GM06990 (cell line): ENCODE results near the gene SPAST.
"Not testable (repeated sequence)": the region's sequence is repeated elsewhere in the genome, so short reads cannot be mapped to it uniquely, and the experiment has no call there.

ENCODE experiments used
- DNase-seq: peaks from one replicate; pipeline ENCODE4 v3.0.0-alpha.2; 2011; ENCODE audit not compliant: insufficient read length; ENCODE audit errors: extremely low read depth
- H3K27me3 ChIP-seq: replicated peaks from 2 replicates; pipeline ENCODE4 v1.6.0; 2011; ENCODE audit warnings: low read length; ENCODE audit not compliant: control insufficient read depth, insufficient read depth
- H3K36me3 ChIP-seq: 2 replicates; pipeline ENCODE4 v1.5.1; 2011; ENCODE audit warnings: low read length; ENCODE audit not compliant: control insufficient read depth, insufficient read depth
- H3K4me3 ChIP-seq: replicated peaks from 2 replicates; pipeline ENCODE4 v1.5.1; 2011; ENCODE audit warnings: low read depth, mild to moderate bottlenecking, control low read depth, low read length
- CTCF ChIP-seq: IDR thresholded peaks from 2 replicates; pipeline ENCODE4 v1.5.1; 2011; ENCODE audit warnings: low read length, control low read depth, mild to moderate bottlenecking, inconsistent platforms; ENCODE audit not compliant: insufficient read depth, poor library complexity, severe bottlenecking

SPAST gene

DNA sequence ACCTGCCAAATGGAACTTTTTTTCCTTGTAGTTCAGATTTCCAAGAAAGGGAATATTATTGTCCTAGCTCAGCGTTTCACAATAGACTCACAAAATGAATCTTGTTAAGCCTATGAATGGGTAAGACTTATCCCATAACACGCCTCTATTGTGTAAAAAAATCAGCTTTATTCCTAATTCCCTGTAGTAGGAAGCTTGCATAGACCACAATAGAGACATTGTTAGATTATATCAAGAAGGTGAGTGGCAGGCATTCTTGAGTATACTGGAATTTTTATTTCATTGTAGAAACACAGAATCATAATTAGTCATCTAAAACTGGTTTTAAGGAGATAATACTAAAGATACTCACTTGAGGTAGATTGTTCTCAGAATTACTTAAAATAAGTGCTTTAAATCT is 55.8 kb downstream of the SPAST start:
- no peak for TF ChIP-seq CTCF
- Histone ChIP-seq H3K36me3 (no peaks in the 10 kb centered on the region), H3K4me3 (no peak overlapping the region), H3K27me3 (no peaks in the 10 kb centered on the region)
- DNase-seq = no peak

DNA sequence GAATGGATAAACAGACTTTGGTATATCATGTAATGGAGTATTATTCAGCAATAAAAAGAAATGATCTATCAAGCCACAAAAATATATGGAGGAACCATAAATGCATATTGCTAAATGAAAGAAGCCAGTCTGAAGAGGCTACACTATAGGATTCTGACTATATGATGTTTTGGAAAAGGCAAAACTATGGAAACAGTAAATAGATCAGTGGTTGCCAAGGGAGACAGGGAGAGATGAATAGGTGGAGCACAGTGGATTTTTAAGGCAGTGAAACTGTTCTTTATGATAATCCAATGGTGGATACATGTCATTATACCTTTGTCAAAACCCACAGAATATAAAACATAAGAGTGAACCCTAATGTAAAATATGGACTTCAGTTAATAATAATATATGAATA is 61.3 kb downstream of the SPAST start:
- no peak for DNase-seq
- no peak for TF ChIP-seq CTCF
- Histone ChIP-seq H3K4me3 (no peak overlapping the region), H3K36me3 (peaks cover 3% of the 10 kb centered on the region; the same call in 1 of the 2 replicates), H3K27me3 (no peaks in the 10 kb centered on the region)

DNA sequence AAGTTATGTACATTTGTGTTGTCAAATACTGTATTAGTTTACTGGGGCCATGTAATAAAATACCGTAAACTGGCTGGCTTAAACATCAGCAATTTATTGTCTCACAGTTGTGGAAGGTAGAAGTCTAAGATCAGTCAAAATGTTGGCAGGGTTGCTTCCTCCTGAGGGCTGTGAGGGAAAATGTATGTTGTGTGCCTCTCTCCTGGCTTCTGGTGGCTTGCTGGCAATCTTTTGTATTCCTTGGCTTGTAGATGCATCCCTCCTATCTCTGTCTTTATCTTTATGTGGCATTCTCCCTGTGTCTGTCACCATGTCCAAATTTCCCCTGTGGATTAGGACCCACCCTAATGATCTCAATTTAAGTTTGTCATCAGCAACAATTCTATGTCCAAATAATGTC is 65.3 kb downstream of the SPAST start:
- no peak for TF ChIP-seq CTCF

DNA sequence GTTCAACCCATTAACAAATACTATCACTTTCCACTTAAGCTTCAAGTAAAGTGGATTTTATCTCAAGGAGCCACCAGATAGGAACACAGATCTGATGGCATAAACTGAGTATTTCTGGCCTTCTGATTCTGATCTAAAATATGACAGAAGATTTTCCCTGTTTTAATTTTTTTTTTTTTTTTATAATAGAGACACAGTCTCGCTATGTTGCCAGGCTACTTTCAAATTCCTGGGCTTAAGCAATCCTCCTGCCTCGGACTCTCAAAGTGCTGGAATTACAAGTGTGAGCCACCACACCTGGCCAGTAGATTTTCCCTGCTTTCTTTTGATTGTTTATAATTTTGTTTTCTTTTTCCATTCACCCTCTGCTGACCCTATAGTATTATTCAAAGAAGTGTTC is 65.7 kb downstream of the SPAST start:
- Histone ChIP-seq H3K4me3 (no peak overlapping the region), H3K36me3 (peaks cover 3% of the 10 kb centered on the region; the same call in 1 of the 2 replicates), H3K27me3 (no peaks in the 10 kb centered on the region)
- no peak for DNase-seq
- TF ChIP-seq CTCF = no peak

More for the DNA sequence above, 65.3 kb downstream of the SPAST start:
- Histone ChIP-seq H3K27me3 (no peaks in the 10 kb centered on the region), H3K4me3 (no peak overlapping the region), H3K36me3 (peaks cover 3% of the 10 kb centered on the region; the same call in 1 of the 2 replicates)
- DNase-seq = no peak

- H3K27me3 ChIP-seq = no peaks in the 10 kb centered on the region
- H3K36me3 ChIP-seq = no peaks in the 10 kb centered on the region; the same call in none of the 2 replicates
- no peak overlapping the region for H3K4me3 ChIP-seq
- DNase-seq = peak; percentile 37
- no peak for TF ChIP-seq CTCF
Observed at GRCh38 chr2:32135409-32135808, 72.1 kb downstream of the SPAST start.

GRCh38 chr2:32136097-32136496 is 72.7 kb downstream of the SPAST start:
- no peak for DNase-seq
- no peaks in the 10 kb centered on the region for H3K27me3 ChIP-seq
- no peak overlapping the region for H3K4me3 ChIP-seq
- no peaks in the 10 kb centered on the region; the same call in none of the 2 replicates for H3K36me3 ChIP-seq
- no peak for TF ChIP-seq CTCF

- not testable (repeated sequence) for H3K4me3 ChIP-seq, H3K27me3 ChIP-seq, DNase-seq, H3K36me3 ChIP-seq
Observed at GRCh38 chr2:32151544-32151943, 88.2 kb downstream of the SPAST start.
